ENCODE measurements around the gene ACAD10.

GRCh38 chr12:111754671-111755070 is 68.8 kb downstream of the ACAD10 start:
- TF ChIP-seq CTCF (IDR thresholded peaks at IDR 0.05) (no peak), EP300 (IDR thresholded peaks at IDR 0.05) (no peak)
